ENCODE results near the gene WIF1. TPM values are rescaled to one million over a fixed set of nuclear protein-coding genes. Genes with fewer than 3 reads are reported as not detected.

Gene WIF1
- total and polyA plus RNA-seq, 2 of the 8 experiments (the other 6 are each of a cell fraction or from before 2014, with no cell fraction given): 1.8 to 9.1 TPM

GRCh38 chr12:65133879-65134278 is 12.8 kb upstream of the WIF1 start (continued):
- TF ChIP-seq, protein P1, sequence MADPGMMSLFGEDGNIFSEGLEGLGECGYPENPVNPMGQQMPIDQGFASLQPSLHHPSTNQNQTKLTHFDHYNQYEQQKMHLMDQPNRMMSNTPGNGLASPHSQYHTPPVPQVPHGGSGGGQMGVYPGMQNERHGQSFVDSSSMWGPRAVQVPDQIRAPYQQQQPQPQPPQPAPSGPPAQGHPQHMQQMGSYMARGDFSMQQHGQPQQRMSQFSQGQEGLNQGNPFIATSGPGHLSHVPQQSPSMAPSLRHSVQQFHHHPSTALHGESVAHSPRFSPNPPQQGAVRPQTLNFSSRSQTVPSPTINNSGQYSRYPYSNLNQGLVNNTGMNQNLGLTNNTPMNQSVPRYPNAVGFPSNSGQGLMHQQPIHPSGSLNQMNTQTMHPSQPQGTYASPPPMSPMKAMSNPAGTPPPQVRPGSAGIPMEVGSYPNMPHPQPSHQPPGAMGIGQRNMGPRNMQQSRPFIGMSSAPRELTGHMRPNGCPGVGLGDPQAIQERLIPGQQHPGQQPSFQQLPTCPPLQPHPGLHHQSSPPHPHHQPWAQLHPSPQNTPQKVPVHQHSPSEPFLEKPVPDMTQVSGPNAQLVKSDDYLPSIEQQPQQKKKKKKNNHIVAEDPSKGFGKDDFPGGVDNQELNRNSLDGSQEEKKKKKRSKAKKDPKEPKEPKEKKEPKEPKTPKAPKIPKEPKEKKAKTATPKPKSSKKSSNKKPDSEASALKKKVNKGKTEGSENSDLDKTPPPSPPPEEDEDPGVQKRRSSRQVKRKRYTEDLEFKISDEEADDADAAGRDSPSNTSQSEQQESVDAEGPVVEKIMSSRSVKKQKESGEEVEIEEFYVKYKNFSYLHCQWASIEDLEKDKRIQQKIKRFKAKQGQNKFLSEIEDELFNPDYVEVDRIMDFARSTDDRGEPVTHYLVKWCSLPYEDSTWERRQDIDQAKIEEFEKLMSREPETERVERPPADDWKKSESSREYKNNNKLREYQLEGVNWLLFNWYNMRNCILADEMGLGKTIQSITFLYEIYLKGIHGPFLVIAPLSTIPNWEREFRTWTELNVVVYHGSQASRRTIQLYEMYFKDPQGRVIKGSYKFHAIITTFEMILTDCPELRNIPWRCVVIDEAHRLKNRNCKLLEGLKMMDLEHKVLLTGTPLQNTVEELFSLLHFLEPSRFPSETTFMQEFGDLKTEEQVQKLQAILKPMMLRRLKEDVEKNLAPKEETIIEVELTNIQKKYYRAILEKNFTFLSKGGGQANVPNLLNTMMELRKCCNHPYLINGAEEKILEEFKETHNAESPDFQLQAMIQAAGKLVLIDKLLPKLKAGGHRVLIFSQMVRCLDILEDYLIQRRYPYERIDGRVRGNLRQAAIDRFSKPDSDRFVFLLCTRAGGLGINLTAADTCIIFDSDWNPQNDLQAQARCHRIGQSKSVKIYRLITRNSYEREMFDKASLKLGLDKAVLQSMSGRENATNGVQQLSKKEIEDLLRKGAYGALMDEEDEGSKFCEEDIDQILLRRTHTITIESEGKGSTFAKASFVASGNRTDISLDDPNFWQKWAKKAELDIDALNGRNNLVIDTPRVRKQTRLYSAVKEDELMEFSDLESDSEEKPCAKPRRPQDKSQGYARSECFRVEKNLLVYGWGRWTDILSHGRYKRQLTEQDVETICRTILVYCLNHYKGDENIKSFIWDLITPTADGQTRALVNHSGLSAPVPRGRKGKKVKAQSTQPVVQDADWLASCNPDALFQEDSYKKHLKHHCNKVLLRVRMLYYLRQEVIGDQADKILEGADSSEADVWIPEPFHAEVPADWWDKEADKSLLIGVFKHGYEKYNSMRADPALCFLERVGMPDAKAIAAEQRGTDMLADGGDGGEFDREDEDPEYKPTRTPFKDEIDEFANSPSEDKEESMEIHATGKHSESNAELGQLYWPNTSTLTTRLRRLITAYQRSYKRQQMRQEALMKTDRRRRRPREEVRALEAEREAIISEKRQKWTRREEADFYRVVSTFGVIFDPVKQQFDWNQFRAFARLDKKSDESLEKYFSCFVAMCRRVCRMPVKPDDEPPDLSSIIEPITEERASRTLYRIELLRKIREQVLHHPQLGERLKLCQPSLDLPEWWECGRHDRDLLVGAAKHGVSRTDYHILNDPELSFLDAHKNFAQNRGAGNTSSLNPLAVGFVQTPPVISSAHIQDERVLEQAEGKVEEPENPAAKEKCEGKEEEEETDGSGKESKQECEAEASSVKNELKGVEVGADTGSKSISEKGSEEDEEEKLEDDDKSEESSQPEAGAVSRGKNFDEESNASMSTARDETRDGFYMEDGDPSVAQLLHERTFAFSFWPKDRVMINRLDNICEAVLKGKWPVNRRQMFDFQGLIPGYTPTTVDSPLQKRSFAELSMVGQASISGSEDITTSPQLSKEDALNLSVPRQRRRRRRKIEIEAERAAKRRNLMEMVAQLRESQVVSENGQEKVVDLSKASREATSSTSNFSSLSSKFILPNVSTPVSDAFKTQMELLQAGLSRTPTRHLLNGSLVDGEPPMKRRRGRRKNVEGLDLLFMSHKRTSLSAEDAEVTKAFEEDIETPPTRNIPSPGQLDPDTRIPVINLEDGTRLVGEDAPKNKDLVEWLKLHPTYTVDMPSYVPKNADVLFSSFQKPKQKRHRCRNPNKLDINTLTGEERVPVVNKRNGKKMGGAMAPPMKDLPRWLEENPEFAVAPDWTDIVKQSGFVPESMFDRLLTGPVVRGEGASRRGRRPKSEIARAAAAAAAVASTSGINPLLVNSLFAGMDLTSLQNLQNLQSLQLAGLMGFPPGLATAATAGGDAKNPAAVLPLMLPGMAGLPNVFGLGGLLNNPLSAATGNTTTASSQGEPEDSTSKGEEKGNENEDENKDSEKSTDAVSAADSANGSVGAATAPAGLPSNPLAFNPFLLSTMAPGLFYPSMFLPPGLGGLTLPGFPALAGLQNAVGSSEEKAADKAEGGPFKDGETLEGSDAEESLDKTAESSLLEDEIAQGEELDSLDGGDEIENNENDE (IDR thresholded peaks at IDR 0.05; ENCODE audit: insufficient replicate concordance, low read length): no peak

All from H1 (cell line).